Loucy (cell line): ENCODE data around the gene FPR1.

ENCODE experiments used
- H2AFZ ChIP-seq: fragments of 200-600 bp; sonication (generic); 2 replicates; pipeline ENCODE4 v1.6.0; 2016; ENCODE audit warnings: antibody characterized with exemption, mild to moderate bottlenecking, low read length, moderate library complexity
- H3F3A ChIP-seq: fragments of 200-600 bp; 2 replicates; pipeline ENCODE4 v1.6.0; 2016; ENCODE audit warnings: antibody characterized with exemption, low read depth, mild to moderate bottlenecking
- H3K27me3 ChIP-seq: fragments of 200-600 bp; sonication (generic); 2 replicates; pipeline ENCODE4 v1.6.1; 2014; ENCODE audit warnings: low read length, mild to moderate bottlenecking; ENCODE audit not compliant: insufficient read depth, poor library complexity, severe bottlenecking
- H3K36me3 ChIP-seq: fragments of 200-600 bp; sonication (generic); 2 replicates; pipeline ENCODE4 v1.6.1; 2016; ENCODE audit warnings: low read length; ENCODE audit not compliant: insufficient read depth
- H3K4me1 ChIP-seq: fragments of 200-600 bp; sonication (generic); 2 replicates; pipeline ENCODE4 v1.5.1; 2014; ENCODE audit warnings: low read length, mild to moderate bottlenecking; ENCODE audit not compliant: insufficient read depth, poor library complexity, severe bottlenecking
- H3K4me2 ChIP-seq: fragments of 200-600 bp; sonication (generic); 2 replicates; pipeline ENCODE4 v1.6.0; 2014; ENCODE audit warnings: antibody characterized with exemption, low read length, low read depth, mild to moderate bottlenecking; ENCODE audit not compliant: poor library complexity, severe bottlenecking
- H3K4me3 ChIP-seq: fragments of 200-600 bp; sonication (generic); 2 replicates; pipeline ENCODE4 v1.5.1; 2014; ENCODE audit warnings: low read length, mild to moderate bottlenecking, mixed read lengths; ENCODE audit not compliant: poor library complexity, severe bottlenecking
- H3K79me2 ChIP-seq: fragments of 200-600 bp; sonication (generic); 2 replicates; pipeline ENCODE4 v1.6.1; 2014; ENCODE audit warnings: low read length; ENCODE audit not compliant: insufficient read depth
- H3K9ac ChIP-seq: fragments of 200-600 bp; sonication (generic); 2 replicates; pipeline ENCODE4 v1.6.0; 2014; ENCODE audit warnings: mild to moderate bottlenecking, low read depth, low read length, moderate library complexity; ENCODE audit not compliant: poor library complexity, severe bottlenecking
- H3K9me2 ChIP-seq: fragments of 200-600 bp; sonication (generic); replicated peaks from 2 replicates; pipeline ENCODE4 v1.6.1; 2016; ENCODE audit warnings: low read depth, low read length, mixed read lengths
- H3K9me3 ChIP-seq: fragments of 200-600 bp; sonication (generic); 2 replicates; pipeline ENCODE4 v1.6.1; 2014; ENCODE audit warnings: mild to moderate bottlenecking, antibody characterized with exemption, low read length, low read depth; ENCODE audit not compliant: insufficient read depth
- H4K20me1 ChIP-seq: fragments of 200-600 bp; sonication (generic); 2 replicates; pipeline ENCODE4 v1.6.0; 2014; ENCODE audit warnings: antibody characterized with exemption, low read length, mild to moderate bottlenecking; ENCODE audit not compliant: insufficient read depth, poor library complexity, severe bottlenecking
- CTCF ChIP-seq: fragments of 200-600 bp; sonication (generic); conservative IDR thresholded peaks from 2 replicates; pipeline ENCODE4 v1.5.1; 2014; ENCODE audit warnings: mild to moderate bottlenecking, antibody characterized with exemption, low read length
- EZH2phosphoT487 ChIP-seq: fragments of 200-600 bp; IDR thresholded peaks from 2 replicates; pipeline ENCODE4 v1.6.1; 2018; ENCODE audit warnings: antibody characterized with exemption, mild to moderate bottlenecking, moderate library complexity, borderline replicate concordance

FPR1 gene

GRCh38 chr19:51726049-51726448, 25.6 kb downstream of the FPR1 start:
- Histone ChIP-seq H2AFZ (no peak overlapping the region), H3K4me3 (no peak overlapping the region), H3K9me3 (no peaks in the 10 kb centered on the region; the same call in 1 of the 2 replicates), H3K9me2 (no peaks in the 10 kb centered on the region), H3K27me3 (no peaks in the 10 kb centered on the region), H4K20me1 (no peaks in the 10 kb centered on the region), H3K4me1 (no peaks in the 10 kb centered on the region), H3K9ac (no peak overlapping the region), H3K36me3 (no peaks in the 10 kb centered on the region), H3K4me2 (no peak overlapping the region), H3F3A (no peaks in the 10 kb centered on the region), H3K79me2 (no peaks in the 10 kb centered on the region)
- TF ChIP-seq CTCF (no peak), EZH2phosphoT487 (no peak)

- Histone ChIP-seq H3K27me3 (no peaks in the 10 kb centered on the region), H4K20me1 (no peaks in the 10 kb centered on the region), H3K4me2 (no peak overlapping the region), H3K4me3 (no peak overlapping the region), H3K9me2 (no peaks in the 10 kb centered on the region), H3K4me1 (no peaks in the 10 kb centered on the region), H3K36me3 (no peaks in the 10 kb centered on the region), H3K79me2 (no peaks in the 10 kb centered on the region), H3F3A (no peaks in the 10 kb centered on the region), H3K9me3 (no peaks in the 10 kb centered on the region; the same call in 1 of the 2 replicates), H3K9ac (no peak overlapping the region), H2AFZ (no peak overlapping the region)
- TF ChIP-seq CTCF (no peak), EZH2phosphoT487 (no peak)
These were observed 27.1 kb downstream of the FPR1 start for GRCh38 chr19:51724543-51724942.

GRCh38 chr19:51722492-51722891, 29.2 kb downstream of the FPR1 start:
- no peaks in the 10 kb centered on the region for H4K20me1 ChIP-seq
- no peaks in the 10 kb centered on the region; the same call in 1 of the 2 replicates for H3K9me3 ChIP-seq
- no peak overlapping the region for H3K9ac ChIP-seq
- no peaks in the 10 kb centered on the region for H3K79me2 ChIP-seq
- H3K4me2 ChIP-seq, result no peak overlapping the region
- H3K4me1 ChIP-seq, result no peaks in the 10 kb centered on the region
- no peaks in the 10 kb centered on the region for H3F3A ChIP-seq
- no peak overlapping the region for H2AFZ ChIP-seq
- no peaks in the 10 kb centered on the region for H3K36me3 ChIP-seq
- TF ChIP-seq CTCF, result no peak
- no peak for TF ChIP-seq EZH2phosphoT487
- no peak overlapping the region for H3K4me3 ChIP-seq
- H3K9me2 ChIP-seq, result no peaks in the 10 kb centered on the region
- no peaks in the 10 kb centered on the region for H3K27me3 ChIP-seq
